ENCODE results near the gene AGPAT4. TPM values are rescaled to one million over a fixed set of nuclear protein-coding genes. Genes with fewer than 3 reads are reported as not detected.

AGPAT4 gene
- total RNA-seq, 1 donor from 2014 or later, result 24.4 TPM

DNA sequence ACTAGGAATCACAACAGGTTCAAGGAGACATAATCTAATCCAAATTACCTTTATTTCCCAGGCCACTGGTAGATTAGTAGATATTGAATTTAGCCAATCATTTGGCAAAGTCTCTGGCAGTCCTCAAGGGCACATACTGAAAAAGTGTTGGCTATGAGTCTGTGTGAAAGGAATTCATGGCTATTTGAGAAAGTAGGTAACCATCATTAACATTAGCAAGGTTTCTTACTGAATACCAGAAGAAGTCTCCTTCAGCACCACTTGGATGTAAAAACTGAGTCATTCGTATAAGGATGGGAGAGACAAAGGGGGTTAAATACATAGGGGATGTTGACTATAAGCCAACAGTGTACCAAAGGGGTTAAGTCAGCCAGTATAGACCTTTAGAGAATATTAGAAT is 36.7 kb downstream of the AGPAT4 start:
- no peak for DNase-seq (ENCODE audit: extremely low spot score, unreplicated experiment)
- peaks cover 23% of the 10 kb centered on the region for H3K4me1 Mint-ChIP-seq (ENCODE audit: unreplicated experiment)
- H3K27me3 Mint-ChIP-seq, result no peaks in the 10 kb centered on the region
- peaks cover 6% of the 10 kb centered on the region for H3K9me3 Mint-ChIP-seq
- H3K4me3 Mint-ChIP-seq, result no peak overlapping the region
- TF ChIP-seq, protein P1, sequence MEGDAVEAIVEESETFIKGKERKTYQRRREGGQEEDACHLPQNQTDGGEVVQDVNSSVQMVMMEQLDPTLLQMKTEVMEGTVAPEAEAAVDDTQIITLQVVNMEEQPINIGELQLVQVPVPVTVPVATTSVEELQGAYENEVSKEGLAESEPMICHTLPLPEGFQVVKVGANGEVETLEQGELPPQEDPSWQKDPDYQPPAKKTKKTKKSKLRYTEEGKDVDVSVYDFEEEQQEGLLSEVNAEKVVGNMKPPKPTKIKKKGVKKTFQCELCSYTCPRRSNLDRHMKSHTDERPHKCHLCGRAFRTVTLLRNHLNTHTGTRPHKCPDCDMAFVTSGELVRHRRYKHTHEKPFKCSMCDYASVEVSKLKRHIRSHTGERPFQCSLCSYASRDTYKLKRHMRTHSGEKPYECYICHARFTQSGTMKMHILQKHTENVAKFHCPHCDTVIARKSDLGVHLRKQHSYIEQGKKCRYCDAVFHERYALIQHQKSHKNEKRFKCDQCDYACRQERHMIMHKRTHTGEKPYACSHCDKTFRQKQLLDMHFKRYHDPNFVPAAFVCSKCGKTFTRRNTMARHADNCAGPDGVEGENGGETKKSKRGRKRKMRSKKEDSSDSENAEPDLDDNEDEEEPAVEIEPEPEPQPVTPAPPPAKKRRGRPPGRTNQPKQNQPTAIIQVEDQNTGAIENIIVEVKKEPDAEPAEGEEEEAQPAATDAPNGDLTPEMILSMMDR (conservative IDR thresholded peaks at IDR 0.05), result no peak
- H3K27ac Mint-ChIP-seq, result no peak overlapping the region
- H3K36me3 Mint-ChIP-seq, result peaks cover 26% of the 10 kb centered on the region

- H3K27ac Mint-ChIP-seq, result no peak overlapping the region
- peaks cover 6% of the 10 kb centered on the region for H3K9me3 Mint-ChIP-seq
- H3K4me3 Mint-ChIP-seq, result no peak overlapping the region
- H3K4me1 Mint-ChIP-seq (ENCODE audit: unreplicated experiment), result peaks cover 23% of the 10 kb centered on the region
- no peak for DNase-seq (ENCODE audit: extremely low spot score, unreplicated experiment)
- H3K36me3 Mint-ChIP-seq, result peaks cover 35% of the 10 kb centered on the region
- no peaks in the 10 kb centered on the region for H3K27me3 Mint-ChIP-seq
- TF ChIP-seq, protein P1 (conservative IDR thresholded peaks at IDR 0.05), result no peak
These were observed 37.9 kb downstream of the AGPAT4 start for GRCh38 chr6:161235776-161236633.

- no peak overlapping the region for H3K27ac Mint-ChIP-seq
- H3K4me1 Mint-ChIP-seq (ENCODE audit: unreplicated experiment), result peaks cover 26% of the 10 kb centered on the region
- no peaks in the 10 kb centered on the region for H3K27me3 Mint-ChIP-seq
- H3K36me3 Mint-ChIP-seq, result peaks cover 34% of the 10 kb centered on the region
- TF ChIP-seq, protein P1 (conservative IDR thresholded peaks at IDR 0.05), result no peak
- peak; percentile 42 for DNase-seq (ENCODE audit: extremely low spot score, unreplicated experiment)
- no peak overlapping the region for H3K4me3 Mint-ChIP-seq
- peaks cover 6% of the 10 kb centered on the region for H3K9me3 Mint-ChIP-seq
These were observed 39.7 kb downstream of the AGPAT4 start for GRCh38 chr6:161233986-161234661.

DNA sequence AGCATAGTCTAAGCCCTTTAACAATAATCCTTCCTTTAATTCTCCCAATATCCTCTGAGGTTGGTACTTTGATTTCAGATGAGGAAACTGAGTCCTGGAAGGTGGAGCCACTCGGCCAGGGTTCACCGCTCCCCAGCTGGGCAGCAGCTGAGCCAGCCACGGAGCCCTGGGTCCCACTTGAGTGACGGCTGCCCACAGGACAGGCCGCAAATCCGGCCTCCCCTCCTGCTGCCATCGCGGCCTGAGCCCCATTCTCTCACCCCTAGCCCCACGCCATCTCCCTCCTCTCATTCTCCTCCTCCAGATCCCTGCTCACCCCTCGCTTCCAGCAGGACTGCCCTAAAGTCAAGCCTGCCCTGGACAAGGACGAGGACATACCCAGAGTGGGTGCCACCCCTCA is 41.4 kb downstream of the AGPAT4 start:
- H3K9me3 Mint-ChIP-seq, result no peaks in the 10 kb centered on the region
- no peaks in the 10 kb centered on the region for H3K27me3 Mint-ChIP-seq
- DNase-seq (ENCODE audit: extremely low spot score, unreplicated experiment), result no peak
- peaks cover 35% of the 10 kb centered on the region for H3K4me1 Mint-ChIP-seq (ENCODE audit: unreplicated experiment)
- TF ChIP-seq, protein P1 (conservative IDR thresholded peaks at IDR 0.05), result no peak
- H3K4me3 Mint-ChIP-seq, result no peak overlapping the region
- peaks cover 32% of the 10 kb centered on the region for H3K36me3 Mint-ChIP-seq
- H3K27ac Mint-ChIP-seq, result no peak overlapping the region

DNA sequence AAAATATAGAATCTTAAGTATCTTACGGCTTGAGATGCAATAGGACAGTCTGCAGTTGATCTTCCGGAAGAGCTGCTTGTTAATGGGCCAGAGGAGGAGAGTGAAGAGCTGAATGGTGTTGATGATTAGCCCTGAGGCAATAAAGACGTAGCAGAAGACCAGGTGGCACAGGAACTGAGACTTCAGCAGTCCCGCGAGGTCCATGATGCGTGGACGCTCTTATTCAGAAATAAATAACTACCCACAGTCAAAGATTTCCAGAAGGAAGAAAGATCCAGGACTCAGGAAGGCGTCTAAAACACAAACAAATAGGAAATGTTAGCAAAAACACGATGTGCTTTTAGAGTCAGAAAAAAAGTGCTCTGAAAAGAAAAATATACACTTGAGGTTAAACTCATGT is 41.9 kb downstream of the AGPAT4 start:
- H3K4me3 Mint-ChIP-seq, result no peak overlapping the region
- TF ChIP-seq, protein P1 (conservative IDR thresholded peaks at IDR 0.05), result no peak
- H3K9me3 Mint-ChIP-seq, result no peaks in the 10 kb centered on the region
- no peak overlapping the region for H3K27ac Mint-ChIP-seq
- peaks cover 29% of the 10 kb centered on the region for H3K36me3 Mint-ChIP-seq
- DNase-seq (ENCODE audit: extremely low spot score, unreplicated experiment), result no peak
- H3K4me1 Mint-ChIP-seq (ENCODE audit: unreplicated experiment), result peaks cover 40% of the 10 kb centered on the region
- no peaks in the 10 kb centered on the region for H3K27me3 Mint-ChIP-seq
